GM23248 (cell line): ENCODE measurements around the gene RNASE9.

Experiments used
- EZH2 ChIP-seq: fragments of 200-600 bp; sonication (generic); IDR thresholded peaks from 2 replicates; pipeline ENCODE4 v1.6.1; 2018; ENCODE audit warnings: antibody characterized with exemption, mild to moderate bottlenecking; ENCODE audit not compliant: insufficient read depth, poor library complexity, severe bottlenecking
- EZH2phosphoT487 ChIP-seq: fragments of 200-600 bp; sonication (generic); IDR thresholded peaks from 2 replicates; pipeline ENCODE4 v1.6.1; 2018; ENCODE audit warnings: antibody characterized with exemption, moderate library complexity, mild to moderate bottlenecking, low read depth; ENCODE audit not compliant: insufficient read depth

DNA sequence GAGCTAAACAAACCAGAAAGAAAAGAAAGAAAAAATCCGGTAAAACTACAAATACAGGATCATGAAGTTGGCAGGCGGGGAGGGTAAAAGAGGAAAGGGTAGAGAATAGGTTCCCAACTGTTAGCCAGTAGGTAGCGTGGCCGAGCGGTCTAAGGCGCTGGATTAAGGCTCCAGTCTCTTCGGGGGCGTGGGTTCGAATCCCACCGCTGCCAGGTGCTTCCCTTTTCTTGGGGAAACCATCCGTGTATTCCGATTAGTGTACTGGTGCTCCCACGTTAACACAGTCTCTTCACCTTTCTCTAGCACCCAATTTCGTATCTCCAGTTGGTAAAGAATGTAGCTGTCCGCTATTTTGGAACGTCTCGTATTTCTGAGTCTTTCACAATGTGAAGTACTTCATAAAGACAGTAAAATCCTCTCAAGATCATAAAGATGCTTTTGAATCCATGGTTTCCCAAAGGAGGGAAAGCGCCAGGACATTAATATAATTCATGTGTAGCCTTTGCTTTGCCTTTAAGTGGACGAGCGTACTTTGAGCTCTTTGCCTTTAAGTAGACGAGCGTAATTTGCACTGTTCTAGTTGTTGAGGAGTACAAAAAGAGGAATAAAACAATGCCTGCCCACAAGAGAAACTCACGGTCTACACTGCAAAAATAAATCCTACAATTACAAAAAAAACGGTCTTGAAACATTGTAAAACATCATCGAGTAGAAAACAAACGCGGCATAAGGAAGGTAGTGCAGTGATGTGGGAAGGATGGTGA lies 49.3 kb upstream of the RNASE9 start:
- TF ChIP-seq EZH2 (no peak), EZH2phosphoT487 (no peak)
